ENCODE data around the gene GADD45GIP1. TPM values are rescaled to one million over a fixed set of nuclear protein-coding genes. Genes with fewer than 3 reads are reported as not detected.

The GADD45GIP1 gene
- polyA plus RNA-seq, 1 donor from 2014 or later = 21.3 TPM

DNA sequence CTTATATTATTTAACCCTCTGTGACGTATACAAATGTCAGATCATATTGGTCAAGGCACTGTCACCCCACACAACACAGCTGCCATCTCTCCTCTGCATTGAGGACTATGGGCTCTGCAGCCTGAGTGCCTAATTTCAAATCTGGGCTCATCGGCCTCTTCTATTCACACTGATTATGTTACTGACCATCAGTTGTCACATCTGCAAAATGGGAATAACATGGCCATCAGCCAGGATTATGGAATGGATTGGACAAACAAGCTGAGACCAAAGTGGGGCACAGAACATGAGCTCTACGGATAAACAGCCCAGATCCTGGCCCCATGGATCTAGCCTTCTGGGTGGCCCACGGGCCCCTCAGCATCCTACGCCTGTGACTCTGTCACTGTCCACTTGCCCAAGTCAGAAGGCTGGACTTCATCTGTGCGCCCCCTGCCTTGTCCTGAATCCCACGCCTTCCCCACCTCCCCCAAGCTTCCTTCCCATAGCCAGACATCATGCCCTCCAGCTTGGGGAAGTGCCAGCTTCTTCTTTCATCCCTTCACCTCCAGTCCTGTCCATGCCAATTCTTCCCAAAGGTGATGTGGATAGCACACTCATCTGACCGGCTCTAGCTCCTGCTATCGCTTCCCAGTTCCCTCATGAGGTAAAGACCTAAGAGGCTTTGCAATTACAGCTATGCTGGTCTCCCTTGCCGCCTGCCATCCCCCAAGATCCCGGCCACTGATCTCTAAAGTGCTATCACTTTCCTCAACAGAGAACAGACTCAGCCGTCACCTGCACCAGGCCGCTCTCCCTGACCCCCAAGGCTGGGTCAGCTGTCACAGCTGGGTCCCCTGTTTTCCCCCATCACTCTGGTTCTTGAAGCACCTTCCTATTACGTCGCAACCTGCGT is 24.4 kb downstream of the GADD45GIP1 start:
- peak overlapping the region; percentile 100 for H3K4me3 ChIP-seq (ENCODE audit: low read length)
- TF ChIP-seq EP300 (conservative IDR thresholded peaks at IDR 0.05; ENCODE audit: poor library complexity, severe bottlenecking) (no peak), EZH2 (IDR thresholded peaks at IDR 0.05; ENCODE audit: borderline replicate concordance, insufficient read depth, low read length, poor library complexity, severe bottlenecking) (no peak), TAF1 (IDR thresholded peaks at IDR 0.05; ENCODE audit: low read depth) (no peak), POLR2AphosphoS5 (IDR thresholded peaks at IDR 0.05) (no peak), SMC3 (conservative IDR thresholded peaks at IDR 0.05; ENCODE audit: poor library complexity) (no peak), RAD21 (conservative IDR thresholded peaks at IDR 0.05) (no peak)
- TF ChIP-seq, protein P1, sequence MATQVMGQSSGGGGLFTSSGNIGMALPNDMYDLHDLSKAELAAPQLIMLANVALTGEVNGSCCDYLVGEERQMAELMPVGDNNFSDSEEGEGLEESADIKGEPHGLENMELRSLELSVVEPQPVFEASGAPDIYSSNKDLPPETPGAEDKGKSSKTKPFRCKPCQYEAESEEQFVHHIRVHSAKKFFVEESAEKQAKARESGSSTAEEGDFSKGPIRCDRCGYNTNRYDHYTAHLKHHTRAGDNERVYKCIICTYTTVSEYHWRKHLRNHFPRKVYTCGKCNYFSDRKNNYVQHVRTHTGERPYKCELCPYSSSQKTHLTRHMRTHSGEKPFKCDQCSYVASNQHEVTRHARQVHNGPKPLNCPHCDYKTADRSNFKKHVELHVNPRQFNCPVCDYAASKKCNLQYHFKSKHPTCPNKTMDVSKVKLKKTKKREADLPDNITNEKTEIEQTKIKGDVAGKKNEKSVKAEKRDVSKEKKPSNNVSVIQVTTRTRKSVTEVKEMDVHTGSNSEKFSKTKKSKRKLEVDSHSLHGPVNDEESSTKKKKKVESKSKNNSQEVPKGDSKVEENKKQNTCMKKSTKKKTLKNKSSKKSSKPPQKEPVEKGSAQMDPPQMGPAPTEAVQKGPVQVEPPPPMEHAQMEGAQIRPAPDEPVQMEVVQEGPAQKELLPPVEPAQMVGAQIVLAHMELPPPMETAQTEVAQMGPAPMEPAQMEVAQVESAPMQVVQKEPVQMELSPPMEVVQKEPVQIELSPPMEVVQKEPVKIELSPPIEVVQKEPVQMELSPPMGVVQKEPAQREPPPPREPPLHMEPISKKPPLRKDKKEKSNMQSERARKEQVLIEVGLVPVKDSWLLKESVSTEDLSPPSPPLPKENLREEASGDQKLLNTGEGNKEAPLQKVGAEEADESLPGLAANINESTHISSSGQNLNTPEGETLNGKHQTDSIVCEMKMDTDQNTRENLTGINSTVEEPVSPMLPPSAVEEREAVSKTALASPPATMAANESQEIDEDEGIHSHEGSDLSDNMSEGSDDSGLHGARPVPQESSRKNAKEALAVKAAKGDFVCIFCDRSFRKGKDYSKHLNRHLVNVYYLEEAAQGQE (IDR thresholded peaks at IDR 0.05; ENCODE audit: borderline replicate concordance) = no peak
- H3K9me2 ChIP-seq (ENCODE audit: insufficient read depth, low read length) = no peaks in the 10 kb centered on the region
- H2AFZ ChIP-seq (ENCODE audit: low read depth, low read length) = peak overlapping the region; percentile 49
- H3K79me2 ChIP-seq (replicated peaks; ENCODE audit: insufficient read depth, low read length) = peaks cover 16% of the 10 kb centered on the region
- H4K20me1 ChIP-seq (ENCODE audit: insufficient read depth) = no peaks in the 10 kb centered on the region
- peak overlapping the region; percentile 63 for H3K4me2 ChIP-seq (ENCODE audit: low read length)
- H3K9ac ChIP-seq (ENCODE audit: low read length) = peak overlapping the region; percentile 93
- no peaks in the 10 kb centered on the region for H3K27me3 ChIP-seq (ENCODE audit: insufficient read depth, low read depth, low read length)
- H3K36me3 ChIP-seq (ENCODE audit: insufficient read depth, low read length) = no peaks in the 10 kb centered on the region
- H3K9me3 ChIP-seq (ENCODE audit: low read length) = no peaks in the 10 kb centered on the region
- H3F3A ChIP-seq (ENCODE audit: insufficient read depth, low read length, poor library complexity, severe bottlenecking) = no peaks in the 10 kb centered on the region
- peak overlapping the region; percentile 81 for H3K27ac ChIP-seq (ENCODE audit: low read length)

DNA sequence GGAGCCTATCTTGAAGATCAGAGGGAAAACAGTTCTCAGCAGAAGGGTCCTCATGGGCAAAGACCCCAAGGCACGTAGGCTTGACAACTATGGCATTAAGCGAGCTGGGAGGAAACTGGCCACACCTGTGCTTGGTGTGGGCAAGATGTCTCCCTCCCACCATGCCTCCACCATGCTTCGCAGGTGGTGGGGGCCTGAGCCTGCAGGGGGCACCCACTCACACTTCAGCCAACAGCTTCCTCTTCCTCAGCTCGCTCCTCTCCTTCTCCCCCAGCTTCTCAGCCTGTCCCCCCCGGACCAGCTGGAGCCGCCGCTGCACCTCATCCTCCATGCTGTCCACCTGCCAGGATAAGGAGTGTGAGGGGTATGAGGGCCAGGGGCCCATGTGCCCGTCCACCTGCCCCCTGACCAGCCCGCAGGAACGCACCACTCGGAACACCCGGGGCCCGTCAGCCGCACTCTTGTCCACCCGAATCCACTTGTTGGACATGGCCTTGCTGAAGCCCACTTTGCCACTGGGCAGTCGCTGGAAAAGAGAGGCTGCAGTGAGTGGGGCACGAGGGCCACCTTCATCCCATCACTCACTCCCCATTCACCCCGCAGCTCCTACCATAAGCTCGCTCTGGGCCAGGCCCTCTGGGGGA is 26.9 kb downstream of the GADD45GIP1 start:
- H4K20me1 ChIP-seq (ENCODE audit: insufficient read depth) = no peaks in the 10 kb centered on the region
- H3K9me3 ChIP-seq (ENCODE audit: low read length) = no peaks in the 10 kb centered on the region
- TF ChIP-seq POLR2AphosphoS5 (IDR thresholded peaks at IDR 0.05) (no peak), SMC3 (conservative IDR thresholded peaks at IDR 0.05; ENCODE audit: poor library complexity) (no peak)
- TF ChIP-seq, protein P2, sequence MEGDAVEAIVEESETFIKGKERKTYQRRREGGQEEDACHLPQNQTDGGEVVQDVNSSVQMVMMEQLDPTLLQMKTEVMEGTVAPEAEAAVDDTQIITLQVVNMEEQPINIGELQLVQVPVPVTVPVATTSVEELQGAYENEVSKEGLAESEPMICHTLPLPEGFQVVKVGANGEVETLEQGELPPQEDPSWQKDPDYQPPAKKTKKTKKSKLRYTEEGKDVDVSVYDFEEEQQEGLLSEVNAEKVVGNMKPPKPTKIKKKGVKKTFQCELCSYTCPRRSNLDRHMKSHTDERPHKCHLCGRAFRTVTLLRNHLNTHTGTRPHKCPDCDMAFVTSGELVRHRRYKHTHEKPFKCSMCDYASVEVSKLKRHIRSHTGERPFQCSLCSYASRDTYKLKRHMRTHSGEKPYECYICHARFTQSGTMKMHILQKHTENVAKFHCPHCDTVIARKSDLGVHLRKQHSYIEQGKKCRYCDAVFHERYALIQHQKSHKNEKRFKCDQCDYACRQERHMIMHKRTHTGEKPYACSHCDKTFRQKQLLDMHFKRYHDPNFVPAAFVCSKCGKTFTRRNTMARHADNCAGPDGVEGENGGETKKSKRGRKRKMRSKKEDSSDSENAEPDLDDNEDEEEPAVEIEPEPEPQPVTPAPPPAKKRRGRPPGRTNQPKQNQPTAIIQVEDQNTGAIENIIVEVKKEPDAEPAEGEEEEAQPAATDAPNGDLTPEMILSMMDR (IDR thresholded peaks at IDR 0.05; ENCODE audit: poor library complexity, severe bottlenecking) = no peak
- no peak overlapping the region for H3K9ac ChIP-seq (ENCODE audit: low read length)
- H3K4me2 ChIP-seq (ENCODE audit: low read length) = no peak overlapping the region
- no peaks in the 10 kb centered on the region for H3K9me2 ChIP-seq (ENCODE audit: insufficient read depth, low read length)
- no peak overlapping the region for H3K27ac ChIP-seq (ENCODE audit: low read length)
- H3K27me3 ChIP-seq (ENCODE audit: insufficient read depth, low read depth, low read length) = no peaks in the 10 kb centered on the region
- no peaks in the 10 kb centered on the region for H3K36me3 ChIP-seq (ENCODE audit: insufficient read depth, low read length)
- no peak overlapping the region for H3K4me3 ChIP-seq (ENCODE audit: low read length)
- peaks cover 16% of the 10 kb centered on the region for H3K79me2 ChIP-seq (replicated peaks; ENCODE audit: insufficient read depth, low read length)
- no peaks in the 10 kb centered on the region for H3F3A ChIP-seq (ENCODE audit: insufficient read depth, low read length, poor library complexity, severe bottlenecking)
- H2AFZ ChIP-seq (ENCODE audit: low read depth, low read length) = no peak overlapping the region
